B cell (primary cell): ENCODE data around the gene MVB12B. TPM values are rescaled to one million over a fixed set of nuclear protein-coding genes. Genes with fewer than 3 reads are reported as not detected.

Experiments used
- ATAC-seq: fragments of 200-7000 bp; cut with Tn5 transposase; one replicate; pipeline ENCODE4 v1.10.0; 2021; ENCODE audit warnings: low read depth, mild to moderate bottlenecking, moderate number of reproducible peaks, moderate library complexity
- CTCF ChIA-PET: fragments of 350-600 bp; sonication (Branson Sonifier 250); formaldehyde crosslinking; loops from one replicate; lab custom pipeline; 2021; ENCODE audit warnings: antibody characterized with exemption, inconsistent platforms; lab: Charles Lee
- POLR2A ChIA-PET: fragments of 350-600 bp; sonication (Branson Sonifier 250); formaldehyde crosslinking; loops from one replicate; lab custom pipeline; 2021; ENCODE audit warnings: antibody characterized with exemption; lab: Charles Lee
- DNase-seq: peaks from one replicate; pipeline ENCODE4 v3.0.0; 2013
- H2AFZ ChIP-seq: 2 replicates; pipeline ENCODE4 v1.6.1; 2012; ENCODE audit warnings: mild to moderate bottlenecking, low read depth, low read length; ENCODE audit not compliant: insufficient read depth, poor library complexity, severe bottlenecking
- H3K27ac ChIP-seq, 2 donors: 1 replicate in 1 of 2; 2 replicates in 1 of 2; pipeline ENCODE4 v1.5.1; 2012 to 2013; ENCODE audit warnings: low read length in 2 of 2, mild to moderate bottlenecking in 2 of 2, moderate library complexity in 1 of 2
- H3K27me3 ChIP-seq, 4 experiments: fragments of 200-600 bp in 1 of 4; sonication (generic) in 1 of 4; replicated peaks in 1 of 4; 1 replicate in 2 of 4; 2 replicates in 2 of 4; pipeline versions ENCODE4 v1.6.1 to v1.7.0; 2013 to 2016; ENCODE audit warnings: low read length in 3 of 4, mild to moderate bottlenecking in 2 of 4, mixed read lengths in 1 of 4, moderate library complexity in 1 of 4; ENCODE audit not compliant: insufficient read depth in 4 of 4, control insufficient read depth in 3 of 4; ENCODE audit errors: control extremely low read depth in 1 of 4
- H3K36me3 ChIP-seq, 2 experiments: replicated peaks in 1 of 2; 1 replicate in 1 of 2; 2 replicates in 1 of 2; pipeline versions ENCODE4 v1.6.1 to v1.7.1; 2013; ENCODE audit warnings: low read length in 1 of 2; ENCODE audit not compliant: insufficient read depth in 2 of 2, control insufficient read depth in 1 of 2; ENCODE audit errors: control extremely low read depth in 1 of 2, extremely low read depth in 1 of 2
- H3K4me1 ChIP-seq, 2 donors: fragments of 200-600 bp in 1 of 2; sonication (generic) in 1 of 2; 1 replicate in 1 of 2; 2 replicates in 1 of 2; pipeline versions ENCODE4 v1.5.1 to v1.6.1; 2013 to 2017; ENCODE audit warnings: low read length in 2 of 2; ENCODE audit not compliant: control insufficient read depth in 2 of 2, insufficient read depth in 2 of 2
- H3K4me2 ChIP-seq: replicated peaks from 2 replicates; pipeline ENCODE3; 2012; ENCODE audit warnings: mild to moderate bottlenecking, low read depth, low read length; ENCODE audit not compliant: poor library complexity, severe bottlenecking
- H3K4me3 ChIP-seq, 5 experiments: fragments of 200-600 bp in 1 of 5; sonication (generic) in 1 of 5; 1 replicate in 3 of 5; 2 replicates in 2 of 5; pipeline versions ENCODE4 v1.5.1 to v1.7.0; 2011 to 2016; ENCODE audit warnings: low read length in 4 of 5, mild to moderate bottlenecking in 4 of 5, low read depth in 2 of 5, control low read depth in 1 of 5, moderate library complexity in 1 of 5; ENCODE audit not compliant: insufficient read depth in 1 of 5; ENCODE audit errors: control extremely low read depth in 1 of 5, extremely low read depth in 1 of 5
- H3K79me2 ChIP-seq: fragments of 200-600 bp; sonication (generic); one replicate; pipeline ENCODE4 v1.6.0; 2016; ENCODE audit warnings: low read length; ENCODE audit not compliant: control insufficient read depth, insufficient read depth
- H3K9ac ChIP-seq: fragments of 200-600 bp; sonication (generic); 2 replicates; pipeline ENCODE4 v1.6.1; 2017; ENCODE audit warnings: mild to moderate bottlenecking, low read length, moderate library complexity
- H3K9me3 ChIP-seq, 3 donors: one replicate each; pipeline versions ENCODE4 v1.6.1 to v1.7.1; 2013; ENCODE audit warnings: low read length in 2 of 3; ENCODE audit not compliant: control insufficient read depth in 2 of 3, insufficient read depth in 1 of 3; ENCODE audit errors: control extremely low read depth in 1 of 3
- H4K20me1 ChIP-seq: 2 replicates; pipeline ENCODE4 v1.6.0; 2012; ENCODE audit warnings: mild to moderate bottlenecking, low read length; ENCODE audit not compliant: insufficient read depth, control insufficient read depth, poor library complexity, severe bottlenecking
- H3K27ac Mint-ChIP-seq: one replicate; pipeline ENCODE4 v1.8.0; 2021; ENCODE audit warnings: mixed read lengths
- H3K27me3 Mint-ChIP-seq: one replicate; pipeline ENCODE4 v1.8.0; 2021; ENCODE audit warnings: mixed read lengths
- H3K4me1 Mint-ChIP-seq: one replicate; pipeline ENCODE4 v1.8.0; 2021; ENCODE audit warnings: mixed read lengths
- H3K4me3 Mint-ChIP-seq: one replicate; pipeline ENCODE4 v1.8.0; 2021; ENCODE audit warnings: mixed read lengths
- H3K9me3 Mint-ChIP-seq: one replicate; pipeline ENCODE4 v1.8.0; 2022; ENCODE audit warnings: mixed read lengths; ENCODE audit not compliant: insufficient read depth
- EZH2 ChIP-seq: IDR thresholded peaks from 2 replicates; pipeline ENCODE4 v1.6.1; 2012; ENCODE audit warnings: borderline replicate concordance, low read depth, mild to moderate bottlenecking, moderate library complexity, low read length; ENCODE audit not compliant: insufficient read depth, poor library complexity, severe bottlenecking
- WGBS: methylation state at CpG from one replicate; pipeline ENCODE4 v1.1.5; 2013; ENCODE audit warnings: missing lambda C conversion rate; ENCODE audit not compliant: insufficient coverage; 5-methylcytosine and 5-hydroxymethylcytosine counted together
- intact Hi-C: fragments of 100-400 bp; cut with micrococcal nuclease; formaldehyde crosslinking; loops from one replicate; pipeline ENCODE4 v1.10.0; 2022
- polyA plus RNA-seq: library from polyadenylated mRNA; depleted of rRNA; stranded (reverse); fragments of >200 nt; gene quantifications from 2 replicates; pipeline ENCODE4 v1.2.3, GENCODE V29; 2012
- total RNA-seq, 2 donors: library from RNA; stranded (reverse); fragments of 120-200 nt in 1 of 2; gene quantifications; 1 replicate in 1 of 2; 2 replicates in 1 of 2; pipeline versions ENCODE4 v1.2.3 to v1.2.4, GENCODE V29; 2013 to 2022
- TF ChIP-seq, protein P1 (sequence below): fragments of 200-600 bp; IDR thresholded peaks from one replicate; pipeline ENCODE4 v1.8.0; 2022; ENCODE audit warnings: antibody characterized with exemption, mild to moderate bottlenecking

Gene MVB12B
- total and polyA plus RNA-seq, 2 donors (not counting 1 experiment from before 2014, with no cell fraction given), result 1.2 to 9.8 TPM

DNA sequence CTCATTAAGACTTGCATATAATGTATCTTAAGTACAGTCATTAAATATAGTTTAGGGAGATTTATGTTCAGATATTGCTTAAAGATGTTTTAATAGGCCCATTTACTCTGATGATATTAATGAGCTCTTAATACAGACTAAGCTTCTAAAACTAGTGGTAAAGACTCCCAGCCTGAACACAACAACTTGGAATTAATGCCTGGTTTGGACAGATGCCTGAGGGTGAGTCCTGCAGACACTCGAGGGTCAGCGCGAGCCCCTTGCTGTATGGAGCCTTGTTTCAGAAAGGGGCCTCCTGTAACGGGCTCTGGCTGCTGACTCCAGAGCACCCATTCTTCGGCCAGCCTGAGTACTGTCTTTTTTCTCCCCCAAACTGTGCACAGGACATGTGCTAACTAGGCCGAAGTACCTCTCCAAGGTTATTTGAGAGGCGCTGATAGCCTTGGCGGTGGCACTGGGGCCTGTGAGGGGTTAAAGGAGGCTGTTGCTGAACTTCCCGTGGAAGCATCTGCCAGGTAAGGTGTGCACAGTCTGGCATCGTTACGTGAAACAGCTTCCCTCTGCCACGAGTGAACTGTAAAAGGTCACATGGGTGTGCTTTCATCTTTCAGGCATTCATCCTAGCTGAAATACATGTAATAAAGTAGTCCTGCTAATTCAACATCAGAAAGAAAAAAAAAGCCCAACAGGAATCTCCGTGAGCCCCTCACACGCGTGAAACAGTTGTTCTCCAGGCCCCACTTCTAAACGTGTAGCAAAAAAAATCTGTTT, 113.4 kb downstream of the MVB12B start:
- Histone ChIP-seq H3K9ac (no peak overlapping the region), H3K27me3 (no peaks in the 10 kb centered on the region), H3K9me3 (no peaks in the 10 kb centered on the region), H3K4me2 (no peak overlapping the region), H3K36me3 (no peaks in the 10 kb centered on the region), H3K79me2 (no peaks in the 10 kb centered on the region), H4K20me1 (no peaks in the 10 kb centered on the region), H2AFZ (no peak overlapping the region), H3K4me3 (no peak overlapping the region), H3K4me1 (no peaks in the 10 kb centered on the region), H3K27ac (no peak overlapping the region)
- DNase-seq (no peak), ATAC-seq (no peak)
- ChIA-PET POLR2A (no interaction called here), CTCF (interaction anchor here (2.3 kb wide), 1 partner anchor 51 kb away, joined by 8 read pairs; no protein-coding TSS in a partner anchor)
- no peaks in the 10 kb centered on the region for H3K9me3 Mint-ChIP-seq
- no peak overlapping the region for H3K27ac Mint-ChIP-seq
- 97% methylated on average over 10 of the region's 16 CpGs for WGBS
- no peak for TF ChIP-seq EZH2
- TF ChIP-seq, protein P1, sequence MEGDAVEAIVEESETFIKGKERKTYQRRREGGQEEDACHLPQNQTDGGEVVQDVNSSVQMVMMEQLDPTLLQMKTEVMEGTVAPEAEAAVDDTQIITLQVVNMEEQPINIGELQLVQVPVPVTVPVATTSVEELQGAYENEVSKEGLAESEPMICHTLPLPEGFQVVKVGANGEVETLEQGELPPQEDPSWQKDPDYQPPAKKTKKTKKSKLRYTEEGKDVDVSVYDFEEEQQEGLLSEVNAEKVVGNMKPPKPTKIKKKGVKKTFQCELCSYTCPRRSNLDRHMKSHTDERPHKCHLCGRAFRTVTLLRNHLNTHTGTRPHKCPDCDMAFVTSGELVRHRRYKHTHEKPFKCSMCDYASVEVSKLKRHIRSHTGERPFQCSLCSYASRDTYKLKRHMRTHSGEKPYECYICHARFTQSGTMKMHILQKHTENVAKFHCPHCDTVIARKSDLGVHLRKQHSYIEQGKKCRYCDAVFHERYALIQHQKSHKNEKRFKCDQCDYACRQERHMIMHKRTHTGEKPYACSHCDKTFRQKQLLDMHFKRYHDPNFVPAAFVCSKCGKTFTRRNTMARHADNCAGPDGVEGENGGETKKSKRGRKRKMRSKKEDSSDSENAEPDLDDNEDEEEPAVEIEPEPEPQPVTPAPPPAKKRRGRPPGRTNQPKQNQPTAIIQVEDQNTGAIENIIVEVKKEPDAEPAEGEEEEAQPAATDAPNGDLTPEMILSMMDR, result no peak
- no peak overlapping the region for H3K4me3 Mint-ChIP-seq
- intact Hi-C loops, result no loop called here
- H3K27me3 Mint-ChIP-seq, result no peaks in the 10 kb centered on the region
- peaks cover 4% of the 10 kb centered on the region for H3K4me1 Mint-ChIP-seq

DNA sequence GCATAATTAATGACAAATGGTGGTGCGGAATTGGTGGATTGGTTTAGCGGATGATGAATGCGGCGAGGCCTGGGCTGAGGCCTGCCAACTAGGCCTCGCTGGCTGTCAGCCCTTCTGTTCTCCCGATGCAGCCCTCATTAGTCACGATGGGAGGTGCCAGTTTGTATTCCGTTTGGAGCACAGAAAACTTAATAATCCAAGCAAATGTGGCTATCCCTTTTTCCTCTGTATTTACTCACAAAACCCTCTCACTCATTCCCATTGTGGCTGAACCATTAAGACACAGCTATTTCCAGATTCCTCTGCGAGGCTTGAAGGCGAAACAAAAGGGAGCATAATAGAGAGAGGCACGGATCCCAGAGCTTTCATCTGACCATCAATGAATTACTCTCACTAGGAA, 114.3 kb downstream of the MVB12B start:
- H3K4me3 Mint-ChIP-seq, result no peak overlapping the region
- Histone ChIP-seq H3K9me3 (no peaks in the 10 kb centered on the region), H3K27me3 (no peaks in the 10 kb centered on the region), H3K4me3 (no peak overlapping the region), H3K79me2 (no peaks in the 10 kb centered on the region), H4K20me1 (no peaks in the 10 kb centered on the region), H3K4me2 (no peak overlapping the region), H3K4me1 (no peaks in the 10 kb centered on the region), H3K27ac (no peak overlapping the region), H2AFZ (no peak overlapping the region), H3K9ac (no peak overlapping the region), H3K36me3 (no peaks in the 10 kb centered on the region)
- CTCF ChIA-PET, result interaction anchor here (1.2 kb wide), 1 partner anchor 117 kb away, joined by 3 read pairs; no protein-coding TSS in a partner anchor
- TF ChIP-seq, protein P1, result no peak
- no peak for TF ChIP-seq EZH2
- intact Hi-C loops, result no loop called here
- POLR2A ChIA-PET, result no interaction called here
- WGBS, result 97% methylated on average over 5 of the region's 11 CpGs
- H3K9me3 Mint-ChIP-seq, result no peaks in the 10 kb centered on the region
- peaks cover 4% of the 10 kb centered on the region for H3K4me1 Mint-ChIP-seq
- H3K27ac Mint-ChIP-seq, result no peak overlapping the region
- DNase-seq (no peak), ATAC-seq (no peak)
- H3K27me3 Mint-ChIP-seq, result no peaks in the 10 kb centered on the region
